K562 (cell line): ENCODE measurements around the gene OTULIN. TPM values are rescaled to one million over a fixed set of nuclear protein-coding genes. Genes with fewer than 3 reads are reported as not detected.

Experiments used
- BACH1 ChIP-seq: fragments of 200-800 bp; sonication (Bioruptor generic); IDR thresholded peaks from 2 replicates; pipeline ENCODE4 v1.6.1; 2016; ENCODE audit warnings: missing genetic modification characterization, missing compliant biosample characterization
- CBX2 ChIP-seq: fragments of 200-600 bp; sonication (generic); IDR thresholded peaks from one replicate; pipeline ENCODE4 v1.6.1; 2012; ENCODE audit warnings: mild to moderate bottlenecking, low read length, inconsistent platforms; ENCODE audit not compliant: insufficient read depth, poor library complexity, severe bottlenecking
- CHD1 ChIP-seq: fragments of 200-600 bp; sonication (generic); IDR thresholded peaks from one replicate; pipeline ENCODE4 v1.6.1; 2012; ENCODE audit warnings: mild to moderate bottlenecking, moderate library complexity, low read length, inconsistent platforms
- ELF2 ChIP-seq: fragments of 250-450 bp; sonication (Bioruptor Pico); IDR thresholded peaks from 2 replicates; pipeline ENCODE4 v1.5.0; 2021; ENCODE audit warnings: mild to moderate bottlenecking
- KDM4B ChIP-seq, 2 experiments: fragments of 450-650 bp in 1 of 2; sonication (generic) in 1 of 2; IDR thresholded peaks; 2 replicates each; pipeline ENCODE4 v1.6.1; 2016 to 2017; ENCODE audit warnings: borderline replicate concordance in 2 of 2, antibody characterized with exemption in 1 of 2, low read depth in 1 of 2, mild to moderate bottlenecking in 1 of 2
- NONO ChIP-seq, 2 experiments: fragments of 200-400 bp in 1 of 2; fragments of 450-650 bp in 1 of 2; formaldehyde crosslinking in 1 of 2; IDR thresholded peaks; 2 replicates each; pipeline ENCODE4 v1.6.1; 2017; ENCODE audit warnings: low read depth in 2 of 2, mild to moderate bottlenecking in 2 of 2, moderate library complexity in 2 of 2, low read length in 1 of 2
- RERE ChIP-seq: sonication (generic); formaldehyde crosslinking; IDR thresholded peaks from 2 replicates; pipeline ENCODE4 v1.8.0; 2023; ENCODE audit warnings: missing genetic modification reagents, mild to moderate bottlenecking, borderline replicate concordance
- REST ChIP-seq, 2 experiments: fragments of 450-650 bp; formaldehyde crosslinking in 1 of 2; IDR thresholded peaks; 2 replicates each; pipeline versions ENCODE4 v1.4.0 to v1.6.1; 2014 to 2020; ENCODE audit warnings: mild to moderate bottlenecking in 2 of 2, borderline replicate concordance in 1 of 2, low read depth in 1 of 2
- SMARCC2 ChIP-seq: fragments of 450-650 bp; IDR thresholded peaks from 2 replicates; pipeline ENCODE4 v1.6.1; 2017; ENCODE audit warnings: antibody characterized with exemption, moderate library complexity, mild to moderate bottlenecking, low read depth
- ZNF224 ChIP-seq: sonication (generic); formaldehyde crosslinking; IDR thresholded peaks from 2 replicates; pipeline ENCODE4 v1.8.0; 2022; ENCODE audit warnings: mild to moderate bottlenecking, missing genetic modification reagents
- ZSCAN29 ChIP-seq: fragments of 450-650 bp; IDR thresholded peaks from 2 replicates; pipeline ENCODE4 v1.6.1; 2017
- polyA plus RNA-seq, 8 experiments: library from polyadenylated mRNA; depleted of rRNA in 4 of 8; stranded (reverse) in 5 of 8; unstranded in 3 of 8; fragments of >200 nt; fragmentation: Nextera tagmentation in 2 of 8; fragmentation: Illumina TruSeq in 1 of 8; extraction: Ambion mirVana in 2 of 8; extraction: Trizol in 1 of 8; gene quantifications; 2 replicates each; pipeline versions ENCODE4 v1.2.1 to v1.2.3, GENCODE V29; 2011 to 2014; ENCODE audit warnings: inconsistent platforms in 1 of 8, missing spikeins in 1 of 8
- total RNA-seq, 7 experiments: library from RNA; depleted of rRNA in 6 of 7; stranded (reverse); fragments of >200 nt in 6 of 7; fragmentation: Illumina TruSeq in 2 of 7; extraction: Trizol in 2 of 7; gene quantifications; 2 replicates each; pipeline versions ENCODE4 v1.2.1 to v1.2.3, GENCODE V29; 2011 to 2021; ENCODE audit warnings: low replicate concordance in 1 of 7

OTULIN gene
- total and polyA plus RNA-seq, 9 of the 15 experiments (the other 6 are each of a cell fraction or from before 2014, with no cell fraction given): 3.3 to 33.6 (median 20.1) TPM

- no peak; the same call in 1 of the 2 replicates for TF ChIP-seq REST (IDR thresholded peaks at IDR 0.05; ENCODE audit: borderline replicate concordance)
- TF ChIP-seq REST (CRISPR knock-in tag; IDR thresholded peaks at IDR 0.05; ENCODE audit: low read depth): peak; percentile 40; the same call in 1 of the 2 replicates
- no peak for TF ChIP-seq ZNF224 (CRISPR knock-in tag)
- no peak for TF ChIP-seq BACH1 (tag)
- TF ChIP-seq SMARCC2: no peak
- TF ChIP-seq NONO (IDR thresholded peaks at IDR 0.05; ENCODE audit: low read depth in 2 of 2, low read length in 1 of 2): peak; percentile 38 to 85; a peak in 2 of 4 replicates
- TF ChIP-seq ELF2 (CRISPR knock-in tag): peak; percentile 93
- TF ChIP-seq KDM4B (IDR thresholded peaks at IDR 0.05; ENCODE audit: borderline replicate concordance in 2 of 2, low read depth in 1 of 2): no peak
- peak; percentile 44 for TF ChIP-seq CHD1
- no peak for TF ChIP-seq CBX2
- no peak for TF ChIP-seq RERE
- no peak for TF ChIP-seq ZSCAN29
Measured at GRCh38 chr5:14664270-14665100, at the start of gene OTULIN (continued).
